Measurements from ENCODE around the gene DUOXA1.
"Not testable (repeated sequence)": the region's sequence is repeated elsewhere in the genome, so short reads cannot be mapped to it uniquely, and the experiment has no call there.

DUOXA1 gene

GRCh38 chr15:45150997-45151396 lies 21.3 kb upstream of the DUOXA1 start:
- DNase-seq (ENCODE audit: low spot score): no peak

GRCh38 chr15:45150481-45150880 lies 20.8 kb upstream of the DUOXA1 start:
- DNase-seq (ENCODE audit: low spot score): no peak

- no peak for DNase-seq (ENCODE audit: low spot score)
Observed at GRCh38 chr15:45149060-45149459, 19.4 kb upstream of the DUOXA1 start.

GRCh38 chr15:45148076-45149059 lies 18.7 kb upstream of the DUOXA1 start:
- DNase-seq (ENCODE audit: low spot score): no peak

- no peak for DNase-seq (ENCODE audit: low spot score)
Observed at GRCh38 chr15:45147606-45148005, 17.9 kb upstream of the DUOXA1 start.

- DNase-seq (ENCODE audit: low spot score): no peak
Observed at GRCh38 chr15:45146405-45146804, 16.7 kb upstream of the DUOXA1 start.

GRCh38 chr15:45144775-45145174 lies 15.1 kb upstream of the DUOXA1 start:
- DNase-seq (ENCODE audit: low spot score): no peak

- no peak for DNase-seq (ENCODE audit: low spot score)
Observed at GRCh38 chr15:45143946-45144345, 14.3 kb upstream of the DUOXA1 start.

GRCh38 chr15:45143056-45143455 lies 13.4 kb upstream of the DUOXA1 start:
- DNase-seq (ENCODE audit: low spot score): no peak

- DNase-seq (ENCODE audit: low spot score): no peak
Observed at GRCh38 chr15:45141386-45141785, 11.7 kb upstream of the DUOXA1 start.

GRCh38 chr15:45140557-45141250 lies 11.0 kb upstream of the DUOXA1 start:
- no peak for DNase-seq (ENCODE audit: low spot score)

GRCh38 chr15:45139770-45140169 lies 10.1 kb upstream of the DUOXA1 start:
- no peak for DNase-seq (ENCODE audit: low spot score)

GRCh38 chr15:45138814-45139765 lies 9.4 kb upstream of the DUOXA1 start:
- no peak for DNase-seq (ENCODE audit: low spot score)

- DNase-seq (ENCODE audit: low spot score): no peak
Observed at GRCh38 chr15:45137703-45138102, 8.0 kb upstream of the DUOXA1 start.

- DNase-seq (ENCODE audit: low spot score): no peak
Observed at GRCh38 chr15:45136378-45136764, 6.7 kb upstream of the DUOXA1 start.

- DNase-seq (ENCODE audit: low spot score): not testable (repeated sequence)
Observed at GRCh38 chr15:45135705-45136377, 6.2 kb upstream of the DUOXA1 start.

- peak; percentile 12 for DNase-seq (ENCODE audit: low spot score)
Observed at GRCh38 chr15:45134682-45135604, 5.3 kb upstream of the DUOXA1 start.

GRCh38 chr15:45134046-45134445 lies 4.4 kb upstream of the DUOXA1 start:
- no peak for DNase-seq (ENCODE audit: low spot score)

- no peak for DNase-seq (ENCODE audit: low spot score)
Observed at GRCh38 chr15:45133561-45133920, 3.9 kb upstream of the DUOXA1 start.

- DNase-seq (ENCODE audit: low spot score): no peak
Observed at GRCh38 chr15:45132844-45133560, 3.3 kb upstream of the DUOXA1 start.

All from CD4-positive, alpha-beta T cell treated with Interleukin-2 at 100 ng/mL for 4 hours (primary cell).